ENCODE measurements around the gene ISY1.
"Not testable (repeated sequence)": the region's sequence is repeated elsewhere in the genome, so short reads cannot be mapped to it uniquely, and the experiment has no call there.

Gene ISY1

DNA sequence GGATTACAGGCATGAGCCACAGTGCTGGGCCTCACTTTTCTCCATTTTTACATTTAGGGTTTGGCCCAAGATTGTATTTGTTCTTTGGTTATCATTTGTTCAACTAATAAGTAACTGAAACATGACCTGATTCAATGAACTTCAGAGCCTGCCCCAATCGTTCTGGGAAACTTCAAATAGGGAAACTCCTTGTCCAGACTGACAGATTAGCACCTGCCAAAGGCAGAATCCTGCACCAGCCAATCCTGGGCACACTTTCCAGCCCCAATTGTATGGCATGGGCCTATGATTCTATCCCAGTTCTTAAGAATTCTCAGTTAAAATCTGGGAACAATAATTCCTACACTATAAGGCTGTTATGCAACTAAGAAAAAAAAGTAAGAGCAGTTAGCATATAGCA, 21.0 kb downstream of the ISY1 start:
- H3K27me3 ChIP-seq (ENCODE audit: insufficient read depth, poor library complexity, severe bottlenecking) = no peaks in the 10 kb centered on the region
- no peak overlapping the region for H3K4me3 ChIP-seq (replicated peaks; ENCODE audit: insufficient read depth, low read length)
- H3K27ac ChIP-seq (replicated peaks) = no peak overlapping the region
- TF ChIP-seq, protein P1, sequence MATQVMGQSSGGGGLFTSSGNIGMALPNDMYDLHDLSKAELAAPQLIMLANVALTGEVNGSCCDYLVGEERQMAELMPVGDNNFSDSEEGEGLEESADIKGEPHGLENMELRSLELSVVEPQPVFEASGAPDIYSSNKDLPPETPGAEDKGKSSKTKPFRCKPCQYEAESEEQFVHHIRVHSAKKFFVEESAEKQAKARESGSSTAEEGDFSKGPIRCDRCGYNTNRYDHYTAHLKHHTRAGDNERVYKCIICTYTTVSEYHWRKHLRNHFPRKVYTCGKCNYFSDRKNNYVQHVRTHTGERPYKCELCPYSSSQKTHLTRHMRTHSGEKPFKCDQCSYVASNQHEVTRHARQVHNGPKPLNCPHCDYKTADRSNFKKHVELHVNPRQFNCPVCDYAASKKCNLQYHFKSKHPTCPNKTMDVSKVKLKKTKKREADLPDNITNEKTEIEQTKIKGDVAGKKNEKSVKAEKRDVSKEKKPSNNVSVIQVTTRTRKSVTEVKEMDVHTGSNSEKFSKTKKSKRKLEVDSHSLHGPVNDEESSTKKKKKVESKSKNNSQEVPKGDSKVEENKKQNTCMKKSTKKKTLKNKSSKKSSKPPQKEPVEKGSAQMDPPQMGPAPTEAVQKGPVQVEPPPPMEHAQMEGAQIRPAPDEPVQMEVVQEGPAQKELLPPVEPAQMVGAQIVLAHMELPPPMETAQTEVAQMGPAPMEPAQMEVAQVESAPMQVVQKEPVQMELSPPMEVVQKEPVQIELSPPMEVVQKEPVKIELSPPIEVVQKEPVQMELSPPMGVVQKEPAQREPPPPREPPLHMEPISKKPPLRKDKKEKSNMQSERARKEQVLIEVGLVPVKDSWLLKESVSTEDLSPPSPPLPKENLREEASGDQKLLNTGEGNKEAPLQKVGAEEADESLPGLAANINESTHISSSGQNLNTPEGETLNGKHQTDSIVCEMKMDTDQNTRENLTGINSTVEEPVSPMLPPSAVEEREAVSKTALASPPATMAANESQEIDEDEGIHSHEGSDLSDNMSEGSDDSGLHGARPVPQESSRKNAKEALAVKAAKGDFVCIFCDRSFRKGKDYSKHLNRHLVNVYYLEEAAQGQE (IDR thresholded peaks at IDR 0.05; ENCODE audit: insufficient replicate concordance, low read depth) = no peak
- TF ChIP-seq GABPA (IDR thresholded peaks at IDR 0.05; ENCODE audit: low read depth) = no peak
- TF ChIP-seq, protein P2, sequence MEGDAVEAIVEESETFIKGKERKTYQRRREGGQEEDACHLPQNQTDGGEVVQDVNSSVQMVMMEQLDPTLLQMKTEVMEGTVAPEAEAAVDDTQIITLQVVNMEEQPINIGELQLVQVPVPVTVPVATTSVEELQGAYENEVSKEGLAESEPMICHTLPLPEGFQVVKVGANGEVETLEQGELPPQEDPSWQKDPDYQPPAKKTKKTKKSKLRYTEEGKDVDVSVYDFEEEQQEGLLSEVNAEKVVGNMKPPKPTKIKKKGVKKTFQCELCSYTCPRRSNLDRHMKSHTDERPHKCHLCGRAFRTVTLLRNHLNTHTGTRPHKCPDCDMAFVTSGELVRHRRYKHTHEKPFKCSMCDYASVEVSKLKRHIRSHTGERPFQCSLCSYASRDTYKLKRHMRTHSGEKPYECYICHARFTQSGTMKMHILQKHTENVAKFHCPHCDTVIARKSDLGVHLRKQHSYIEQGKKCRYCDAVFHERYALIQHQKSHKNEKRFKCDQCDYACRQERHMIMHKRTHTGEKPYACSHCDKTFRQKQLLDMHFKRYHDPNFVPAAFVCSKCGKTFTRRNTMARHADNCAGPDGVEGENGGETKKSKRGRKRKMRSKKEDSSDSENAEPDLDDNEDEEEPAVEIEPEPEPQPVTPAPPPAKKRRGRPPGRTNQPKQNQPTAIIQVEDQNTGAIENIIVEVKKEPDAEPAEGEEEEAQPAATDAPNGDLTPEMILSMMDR (IDR thresholded peaks at IDR 0.05; ENCODE audit: insufficient read depth, low read length) = no peak
- TF ChIP-seq SPI1 (IDR thresholded peaks at IDR 0.05; ENCODE audit: borderline replicate concordance, low read depth) = no peak
- no peak for TF ChIP-seq POLR2AphosphoS5 (IDR thresholded peaks at IDR 0.05; ENCODE audit: low read depth)
- no peak for DNase-seq (ENCODE audit: low read depth in 1 of 2, low spot score in 1 of 2)

DNA sequence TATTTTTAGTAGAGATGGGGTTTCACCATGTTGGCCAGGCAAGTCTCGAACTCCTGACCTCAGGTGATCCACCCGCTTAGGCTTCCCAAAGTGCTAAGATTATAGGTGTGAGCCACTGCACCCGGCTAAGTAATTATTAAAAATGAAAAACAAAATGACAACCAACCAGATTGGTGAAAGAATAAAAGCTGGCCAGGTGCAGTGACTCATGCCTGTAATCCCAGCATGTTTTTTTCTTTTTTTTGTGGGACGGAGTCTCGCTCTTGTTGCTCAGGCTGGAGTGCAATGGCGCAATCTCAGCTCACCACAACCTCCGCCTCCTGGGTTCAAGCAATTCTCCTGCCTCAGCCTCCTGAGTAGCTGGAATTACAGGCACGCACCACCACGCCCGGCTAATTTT, 24.6 kb downstream of the ISY1 start:
- H3K27me3 ChIP-seq (ENCODE audit: insufficient read depth, poor library complexity, severe bottlenecking); H3K27ac ChIP-seq (replicated peaks); DNase-seq (ENCODE audit: low read depth in 1 of 2, low spot score in 1 of 2); H3K4me3 ChIP-seq (replicated peaks; ENCODE audit: insufficient read depth, low read length): not testable (repeated sequence)

DNA sequence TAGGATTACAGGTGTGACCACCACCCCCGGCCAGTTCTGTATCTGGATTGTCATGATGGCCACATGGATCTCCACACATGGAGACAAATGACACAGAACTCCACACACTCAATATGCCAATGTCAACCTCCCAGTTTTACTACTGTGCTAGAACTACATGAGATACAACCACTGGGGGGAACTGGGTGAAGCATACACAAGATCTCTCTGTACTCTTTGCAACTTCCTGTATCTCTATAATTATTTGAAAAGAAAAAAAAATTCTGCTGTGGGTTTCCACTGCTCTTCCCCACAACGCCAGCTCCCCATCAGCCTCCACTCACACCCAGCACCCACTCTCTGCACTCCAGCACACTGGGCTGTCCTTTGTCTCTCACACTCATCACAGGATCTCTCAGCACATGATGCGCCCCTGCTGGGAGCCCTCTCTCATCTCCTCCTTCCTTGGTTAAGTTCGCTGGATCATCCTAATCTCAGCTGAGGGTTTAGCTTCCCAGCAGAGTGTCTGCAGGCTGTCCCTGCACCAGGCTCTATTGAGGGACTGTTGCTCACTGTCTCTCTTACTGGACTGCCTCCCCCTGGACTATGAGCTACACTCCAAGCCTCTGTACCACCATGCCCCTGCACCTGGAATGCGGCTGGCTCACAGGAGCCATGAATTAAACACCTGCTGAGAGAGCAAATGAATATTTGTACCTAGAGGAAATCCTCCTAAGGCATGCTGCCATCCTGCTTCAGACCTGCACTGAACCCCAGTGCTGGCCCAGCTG, 28.6 kb downstream of the ISY1 start:
- TF ChIP-seq SPI1 (IDR thresholded peaks at IDR 0.05; ENCODE audit: borderline replicate concordance, low read depth) = no peak
- TF ChIP-seq, protein P1 (IDR thresholded peaks at IDR 0.05; ENCODE audit: insufficient replicate concordance, low read depth) = no peak
- TF ChIP-seq GABPA (IDR thresholded peaks at IDR 0.05; ENCODE audit: low read depth) = no peak
- TF ChIP-seq, protein P2 (IDR thresholded peaks at IDR 0.05; ENCODE audit: insufficient read depth, low read length) = no peak
- no peak for TF ChIP-seq POLR2AphosphoS5 (IDR thresholded peaks at IDR 0.05; ENCODE audit: low read depth)
- Histone ChIP-seq H3K27ac (replicated peaks) (no peak overlapping the region), H3K27me3 (ENCODE audit: insufficient read depth, poor library complexity, severe bottlenecking) (no peaks in the 10 kb centered on the region), H3K4me3 (replicated peaks; ENCODE audit: insufficient read depth, low read length) (no peak overlapping the region)
- DNase-seq (ENCODE audit: low read depth in 1 of 2, low spot score in 1 of 2) = no peak

DNA sequence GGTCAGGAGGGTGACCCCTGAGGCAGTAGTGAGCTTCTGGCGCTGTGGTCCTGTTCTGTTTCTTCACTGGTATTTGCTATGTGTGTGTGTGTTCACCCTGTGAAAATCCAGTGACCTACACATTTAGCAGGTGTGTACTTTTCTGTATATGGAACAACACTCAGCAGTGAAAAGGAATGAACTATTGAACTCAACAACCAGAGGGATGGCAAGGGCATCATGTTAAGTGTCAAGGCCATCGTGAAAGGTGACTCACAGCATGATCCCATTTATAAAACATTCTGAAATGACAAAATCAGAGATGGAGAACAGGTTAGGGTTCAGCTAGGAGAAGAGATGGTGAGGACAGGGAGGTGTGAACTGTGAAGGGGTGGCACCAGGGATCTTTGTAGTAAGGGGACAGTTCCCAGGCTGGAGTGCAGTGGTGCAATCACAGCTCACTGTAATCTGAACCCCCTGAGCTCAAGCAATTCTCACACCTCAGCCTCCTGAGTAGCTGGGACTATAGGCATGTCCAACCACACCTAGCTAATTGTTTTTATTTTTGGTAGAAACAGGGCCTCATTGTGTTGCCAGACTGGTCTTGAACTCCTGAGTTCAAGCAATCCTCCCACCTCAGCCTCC, 29.3 kb downstream of the ISY1 start:
- H3K27me3 ChIP-seq (ENCODE audit: insufficient read depth, poor library complexity, severe bottlenecking) = no peaks in the 10 kb centered on the region
- TF ChIP-seq GABPA (IDR thresholded peaks at IDR 0.05; ENCODE audit: low read depth) (no peak), POLR2AphosphoS5 (IDR thresholded peaks at IDR 0.05; ENCODE audit: low read depth) (no peak), SPI1 (IDR thresholded peaks at IDR 0.05; ENCODE audit: borderline replicate concordance, low read depth) (no peak)
- TF ChIP-seq, protein P1 (IDR thresholded peaks at IDR 0.05; ENCODE audit: insufficient replicate concordance, low read depth) = no peak
- TF ChIP-seq, protein P2 (IDR thresholded peaks at IDR 0.05; ENCODE audit: insufficient read depth, low read length) = no peak
- H3K4me3 ChIP-seq (replicated peaks; ENCODE audit: insufficient read depth, low read length) = no peak overlapping the region
- DNase-seq (ENCODE audit: low read depth in 1 of 2, low spot score in 1 of 2) = no peak
- H3K27ac ChIP-seq (replicated peaks) = no peak overlapping the region

All from HL-60 (cell line).